NCI-H2029 treated with DMSO at 0.1 percent for 48 hours (cell line): Measurements from ENCODE around the gene BRD3.

Experiments used
- DNase-seq: peaks from one replicate; lab custom pipeline; 2025; lab: John Stamatoyannopoulos, UW

Gene BRD3

GRCh38 chr9:134024828-134025605 is 42.8 kb downstream of the BRD3 start, which contains the start of gene BRD3OS:
Gene BRD3OS (plus strand): TSS chr9:134025481. CDS start chr9:134026748, 1,267 bp downstream.
- peak; percentile 98 for DNase-seq

DNA sequence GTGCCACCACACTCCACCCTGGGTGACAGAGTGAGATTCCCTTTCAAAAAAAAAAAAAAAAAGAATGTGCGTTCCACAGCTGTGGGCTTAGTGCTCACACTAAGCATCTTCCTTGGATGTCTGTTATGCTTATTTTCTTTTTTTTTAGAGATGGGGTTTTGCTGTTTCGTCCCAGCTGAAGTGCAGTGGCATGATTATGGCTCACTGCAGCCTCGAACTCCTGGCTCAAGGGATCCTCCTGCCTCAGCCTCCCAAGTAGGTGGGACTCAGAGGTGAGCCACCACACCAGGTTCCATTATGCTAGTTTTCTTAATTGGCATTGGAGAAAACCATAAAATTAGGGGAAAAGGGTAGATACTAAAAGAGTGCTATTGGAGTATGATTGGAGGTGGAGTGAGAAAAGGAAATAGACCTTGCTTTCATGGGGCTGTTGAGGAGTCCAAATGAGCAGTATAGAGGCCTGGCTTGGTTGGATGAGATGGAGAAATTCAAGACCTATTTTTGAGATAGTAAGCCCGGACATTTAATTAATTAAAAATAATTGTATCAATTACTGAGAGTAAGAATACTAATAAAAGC is 43.5 kb downstream of the BRD3 start:
- DNase-seq, result no peak

- no peak for DNase-seq
Measured at GRCh38 chr9:134014946-134015345, 52.9 kb downstream of the BRD3 start.

GRCh38 chr9:134011401-134011800 is 56.4 kb downstream of the BRD3 start:
- DNase-seq, result no peak

DNA sequence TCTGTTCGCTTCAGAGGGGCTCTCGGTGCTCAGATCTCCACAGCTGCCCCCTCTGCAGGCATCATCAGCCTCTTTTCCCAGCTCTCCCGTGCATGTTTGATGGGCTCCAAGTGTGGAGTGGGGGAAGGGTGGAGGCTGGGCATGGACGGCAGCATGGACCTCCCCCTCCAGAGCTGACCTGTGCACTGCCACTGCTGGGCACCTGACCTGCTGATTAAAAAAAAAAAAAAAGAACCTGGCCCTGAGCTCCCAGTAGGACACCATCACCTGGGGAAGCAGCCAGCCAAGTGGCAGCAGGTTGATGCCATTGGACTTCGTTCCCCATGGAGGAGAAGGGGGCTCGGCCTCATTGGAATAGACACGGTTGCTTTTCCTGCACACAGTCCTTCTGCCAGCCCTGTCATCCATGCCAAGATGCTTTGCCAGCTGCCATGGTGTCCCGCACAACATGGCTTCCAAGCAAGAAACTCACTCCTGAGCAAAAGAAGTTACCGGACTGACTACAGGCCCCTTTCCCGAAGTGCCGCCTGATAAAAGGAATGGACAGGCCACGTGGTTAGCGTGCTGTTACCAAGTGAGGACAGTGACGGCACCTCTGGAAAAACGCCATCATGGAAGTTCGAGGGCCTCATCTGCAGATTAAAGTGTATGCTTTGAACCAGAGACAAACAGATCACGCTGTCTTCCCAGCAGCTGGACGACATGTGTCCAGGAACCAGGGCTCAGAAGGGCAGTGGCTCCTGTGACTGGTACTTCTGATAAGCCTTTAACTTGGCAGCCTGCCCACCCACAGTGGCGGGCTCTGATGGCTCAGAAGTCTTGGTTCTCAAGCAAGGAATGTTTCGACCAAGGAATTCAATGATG is 57.3 kb downstream of the BRD3 start:
- DNase-seq, result peak; percentile 82

GRCh38 chr9:134007571-134007970 is 60.3 kb downstream of the BRD3 start:
- no peak for DNase-seq

GRCh38 chr9:134007150-134007549 is 60.7 kb downstream of the BRD3 start:
- DNase-seq, result peak; percentile 33

GRCh38 chr9:134005381-134005780 is 62.4 kb downstream of the BRD3 start:
- DNase-seq, result no peak

- no peak for DNase-seq
Measured at GRCh38 chr9:134004881-134005280, 62.9 kb downstream of the BRD3 start.

GRCh38 chr9:134004131-134004873 is 63.5 kb downstream of the BRD3 start:
- no peak for DNase-seq

- no peak for DNase-seq
Measured at GRCh38 chr9:134003237-134003636, 64.6 kb downstream of the BRD3 start.

DNA sequence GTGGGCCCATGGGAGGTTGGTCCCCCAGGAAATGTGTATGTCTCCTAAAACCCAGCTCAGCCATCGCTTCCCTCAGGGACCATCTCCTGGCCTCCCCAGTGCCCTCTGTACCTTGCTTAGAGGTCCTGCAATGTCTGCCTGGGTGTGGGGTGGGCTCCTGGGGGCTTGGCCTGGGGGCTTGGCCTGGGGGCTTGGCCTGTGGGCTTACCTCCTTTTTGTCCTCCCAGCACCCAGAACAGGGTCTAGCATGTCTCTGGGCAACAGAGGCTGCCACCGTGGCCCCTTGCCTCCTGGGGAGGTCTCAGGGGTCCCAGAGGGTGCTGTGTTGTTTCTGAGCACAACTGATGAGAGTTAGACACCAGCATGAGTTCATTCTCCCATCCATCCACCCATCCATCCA is 65.0 kb downstream of the BRD3 start:
- no peak for DNase-seq

GRCh38 chr9:133999851-134000265 is 68.0 kb downstream of the BRD3 start:
- DNase-seq, result no peak

DNA sequence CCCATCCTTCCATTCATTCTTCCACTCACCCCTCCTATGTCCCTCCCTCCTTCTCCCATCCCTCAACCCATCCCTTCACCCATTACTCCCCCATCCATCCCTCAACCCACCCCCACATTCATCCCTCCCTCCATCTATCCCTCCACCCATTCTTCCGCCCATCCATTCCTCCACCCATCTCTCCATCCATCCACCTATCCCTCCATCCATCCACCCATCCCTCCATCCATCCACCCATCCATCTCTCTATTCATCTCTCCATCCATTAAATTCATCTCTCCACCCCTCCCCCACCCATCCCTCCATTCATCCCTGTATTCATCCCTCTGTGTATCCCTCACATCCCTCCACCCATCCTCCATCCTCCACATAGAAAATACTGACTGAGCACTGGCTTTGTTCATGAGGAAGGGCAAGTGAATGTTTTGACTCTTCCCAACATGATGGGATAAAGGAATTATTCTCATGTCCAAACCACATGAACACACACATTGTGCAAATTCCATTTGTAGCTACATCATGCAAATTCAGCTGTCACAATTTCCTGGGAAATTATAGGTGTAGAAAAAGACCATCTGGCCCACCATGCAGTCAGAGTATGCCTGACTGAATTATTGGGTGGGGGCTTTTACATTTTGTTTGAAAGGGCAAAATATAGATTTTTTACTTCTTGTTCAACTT is 68.8 kb downstream of the BRD3 start:
- DNase-seq, result no peak

DNA sequence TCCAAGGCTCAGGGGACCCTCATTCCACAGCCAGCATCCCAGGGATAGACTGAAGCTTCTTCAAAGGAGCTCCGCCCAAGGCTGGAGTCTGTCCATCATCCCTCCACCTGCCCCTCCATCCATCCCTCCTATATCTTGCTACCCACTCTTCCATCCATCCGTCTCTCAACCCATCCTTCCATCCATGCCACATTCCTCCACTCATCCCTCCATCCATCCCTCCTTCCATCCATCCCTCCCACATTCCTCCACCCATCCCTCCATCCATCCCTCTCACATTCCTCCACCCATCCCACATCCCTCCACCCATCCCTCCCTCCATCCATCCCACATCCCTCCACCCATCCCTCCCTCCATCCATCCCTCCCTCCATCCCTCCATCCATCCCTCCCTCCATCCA is 70.2 kb downstream of the BRD3 start:
- no peak for DNase-seq

DNA sequence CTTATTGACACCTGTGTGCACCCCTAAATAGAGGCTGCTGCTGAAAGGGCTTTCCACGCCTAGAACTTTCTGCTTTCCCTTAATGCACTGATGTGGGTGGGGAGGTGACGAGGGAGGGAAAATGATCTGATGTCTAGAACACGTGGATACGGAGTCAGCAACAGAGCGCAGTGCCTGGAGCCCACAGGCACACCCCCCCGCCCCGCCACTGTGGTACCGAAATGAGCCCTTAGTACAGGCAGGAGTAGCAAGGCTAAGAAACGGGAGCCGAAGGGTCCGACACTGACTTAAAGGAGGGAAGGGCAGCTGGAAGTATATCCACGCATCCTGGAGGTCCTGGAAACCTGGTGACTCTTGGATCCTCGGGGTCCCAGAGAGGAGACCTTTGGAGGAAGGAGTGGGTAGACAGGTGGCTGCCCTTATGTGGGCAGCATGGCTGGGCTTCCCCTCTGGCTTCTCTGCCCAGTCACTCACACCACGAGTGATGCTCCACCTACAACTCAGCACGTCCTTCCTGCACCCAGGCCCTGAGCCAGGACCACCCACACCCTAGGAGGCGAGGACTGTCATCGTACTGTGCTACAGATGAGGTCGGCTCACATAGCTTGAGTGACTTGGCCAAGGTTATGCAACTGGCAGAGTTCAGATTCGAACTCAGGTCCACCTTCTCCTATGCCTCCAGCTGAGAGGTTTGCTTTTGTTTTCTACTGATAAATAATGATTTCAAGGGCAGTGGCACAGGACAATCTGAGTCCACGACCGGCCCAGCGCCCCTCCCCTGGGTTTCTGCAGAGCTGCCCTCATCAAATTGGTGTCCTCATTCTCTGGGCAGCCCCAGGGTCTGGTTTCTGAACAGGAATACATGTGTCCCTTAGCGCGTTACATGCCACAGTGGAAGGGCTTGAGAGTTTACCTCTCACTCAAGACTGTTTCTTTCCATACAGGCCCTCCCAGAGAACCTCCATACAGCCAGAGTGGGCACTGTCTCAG is 71.0 kb downstream of the BRD3 start:
- no peak for DNase-seq

GRCh38 chr9:133995012-133995896 is 72.6 kb downstream of the BRD3 start:
- no peak for DNase-seq

- DNase-seq, result peak; percentile 29
Measured at GRCh38 chr9:133994353-133995011, 73.3 kb downstream of the BRD3 start.
